ENCODE measurements around the gene MYO1D. TPM values are rescaled to one million over a fixed set of nuclear protein-coding genes. Genes with fewer than 3 reads are reported as not detected.
A peak's percentile ranks its signal among the peaks of the same experiment; 100 is the strongest.
"Not testable (repeated sequence)": the region's sequence is repeated elsewhere in the genome, so short reads cannot be mapped to it uniquely, and the experiment has no call there.

MYO1D gene
- total RNA-seq, 1 donor from 2014 or later, result 76.4 TPM

DNA sequence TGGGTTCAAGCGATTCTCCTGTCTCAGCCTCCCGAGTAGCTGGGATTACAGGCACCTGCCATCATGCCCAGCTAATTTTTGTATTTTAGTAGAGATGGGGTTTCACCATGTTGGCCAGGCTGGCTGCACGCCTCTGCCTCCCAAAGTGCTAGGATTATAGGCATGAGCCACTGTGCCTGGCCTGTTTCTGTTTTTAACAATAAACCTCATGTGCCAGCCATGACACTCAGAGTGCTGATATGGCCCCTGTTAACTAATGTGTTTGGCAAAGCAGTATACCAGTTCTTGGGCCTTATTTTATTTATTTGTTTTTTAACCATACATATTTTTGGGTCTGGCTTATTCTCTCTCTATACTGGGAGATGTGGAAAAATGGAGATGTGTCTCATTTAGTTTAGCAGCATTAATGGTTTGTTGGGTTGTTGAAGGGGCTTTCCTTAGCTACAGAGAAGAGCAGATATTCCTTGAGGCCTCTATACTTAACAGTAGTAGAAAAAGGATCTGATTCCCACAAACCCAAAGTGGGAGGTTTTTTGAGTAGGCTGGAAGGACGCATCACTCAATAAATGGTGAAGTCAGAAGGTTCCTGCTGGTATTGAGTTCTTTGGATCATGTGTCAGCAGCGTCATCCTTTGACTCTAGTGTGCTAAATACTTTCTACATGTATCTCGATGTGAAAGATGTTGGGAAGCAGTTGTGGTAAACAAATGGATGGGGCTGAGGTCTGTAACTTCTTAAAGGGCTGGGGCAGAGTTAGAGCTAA lies 406.3 kb downstream of the MYO1D start:
- DNase-seq (ENCODE audit: low read depth, low spot score), result no peak

DNA sequence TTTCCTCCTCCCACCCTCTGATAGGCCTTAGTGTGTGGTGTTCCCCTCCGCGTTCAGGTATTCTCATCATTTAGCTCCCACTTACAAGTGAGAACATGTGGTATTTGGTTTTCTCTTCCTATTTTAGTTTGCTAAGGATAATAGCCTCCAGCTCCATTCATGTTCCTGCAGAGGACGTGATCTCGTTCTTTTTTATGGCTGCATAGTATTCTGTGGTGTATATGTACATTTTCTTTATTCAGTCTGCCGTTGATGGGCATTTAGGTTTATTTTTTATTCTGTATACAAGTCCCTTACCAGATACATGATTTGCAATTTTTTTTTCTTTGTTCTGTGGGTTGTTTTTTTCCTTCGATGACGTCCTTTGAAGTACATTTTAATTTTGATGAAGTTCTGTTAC lies 409.0 kb downstream of the MYO1D start:
- no peak for DNase-seq (ENCODE audit: low read depth, low spot score)

GRCh38 chr17:32464374-32464773 lies 412.6 kb downstream of the MYO1D start:
- DNase-seq (ENCODE audit: low read depth, low spot score), result no peak

DNA sequence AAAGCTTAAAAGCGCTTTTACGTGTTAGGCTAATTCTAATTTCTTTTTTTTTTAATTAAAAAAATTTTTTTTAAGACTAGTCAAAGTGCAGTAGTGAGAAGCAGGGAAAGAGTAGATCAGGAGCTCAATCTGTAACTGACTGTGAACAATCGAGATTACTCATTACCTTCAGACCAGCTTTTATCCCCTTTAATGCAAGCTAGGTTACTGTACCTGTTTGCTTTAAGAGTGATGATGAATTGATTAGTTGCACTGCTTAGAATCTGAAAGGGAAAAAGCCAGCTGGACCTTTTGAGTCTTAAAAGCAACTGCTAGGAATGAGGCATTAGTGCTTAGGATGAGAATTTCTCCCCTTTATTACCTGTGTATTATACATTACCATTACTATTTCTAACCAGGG lies 413.6 kb downstream of the MYO1D start:
- no peak for DNase-seq (ENCODE audit: low read depth, low spot score)

GRCh38 chr17:32461853-32462617 lies 414.9 kb downstream of the MYO1D start:
- no peak for DNase-seq (ENCODE audit: low read depth, low spot score)

DNA sequence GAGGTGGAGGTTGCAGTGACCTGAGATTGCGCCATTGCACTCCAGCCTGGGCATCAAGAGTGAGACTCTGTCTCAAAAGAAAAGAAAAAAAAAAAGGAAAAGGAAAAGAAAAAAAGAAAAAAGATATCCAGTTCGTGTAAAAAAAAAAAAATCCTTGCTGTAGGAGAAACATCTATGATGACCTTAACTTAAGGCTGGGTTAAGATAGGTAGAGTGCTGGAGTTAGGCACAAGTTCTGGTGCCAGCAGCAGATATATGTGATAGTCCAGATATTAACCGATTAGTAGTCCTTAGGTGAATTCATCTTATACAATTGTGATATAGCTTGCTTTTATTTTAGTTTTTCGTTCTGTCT lies 415.4 kb downstream of the MYO1D start:
- DNase-seq (ENCODE audit: low read depth, low spot score), result no peak

DNA sequence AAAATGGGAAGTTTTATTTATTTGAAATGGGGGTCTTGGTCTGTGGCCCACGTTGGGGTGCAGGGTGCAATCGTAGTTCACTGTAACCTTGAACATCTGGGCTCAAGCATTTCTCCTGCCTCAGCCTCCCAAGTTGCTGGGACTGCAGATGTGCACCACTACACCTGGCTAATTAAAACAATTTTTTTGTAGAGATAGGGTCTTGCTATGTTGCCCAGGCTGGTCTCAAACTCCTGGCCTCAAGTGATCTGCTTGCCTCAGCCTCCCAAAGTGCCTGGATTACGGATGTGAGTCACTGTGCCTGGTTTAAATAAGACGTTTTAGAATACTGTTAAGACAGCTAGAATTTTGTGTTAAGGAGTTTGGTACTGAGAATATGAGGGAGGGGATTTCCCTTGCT lies 416.9 kb downstream of the MYO1D start:
- DNase-seq (ENCODE audit: low read depth, low spot score), result no peak

- no peak for DNase-seq (ENCODE audit: low read depth, low spot score)
Measured at GRCh38 chr17:32458371-32458770, 418.6 kb downstream of the MYO1D start.

GRCh38 chr17:32453370-32453769 lies 423.6 kb downstream of the MYO1D start:
- DNase-seq (ENCODE audit: low read depth, low spot score), result no peak

GRCh38 chr17:32452281-32452680 lies 424.6 kb downstream of the MYO1D start:
- no peak for DNase-seq (ENCODE audit: low read depth, low spot score)

- DNase-seq (ENCODE audit: low read depth, low spot score), result no peak
Measured at GRCh38 chr17:32451879-32452278, 425.0 kb downstream of the MYO1D start.

DNA sequence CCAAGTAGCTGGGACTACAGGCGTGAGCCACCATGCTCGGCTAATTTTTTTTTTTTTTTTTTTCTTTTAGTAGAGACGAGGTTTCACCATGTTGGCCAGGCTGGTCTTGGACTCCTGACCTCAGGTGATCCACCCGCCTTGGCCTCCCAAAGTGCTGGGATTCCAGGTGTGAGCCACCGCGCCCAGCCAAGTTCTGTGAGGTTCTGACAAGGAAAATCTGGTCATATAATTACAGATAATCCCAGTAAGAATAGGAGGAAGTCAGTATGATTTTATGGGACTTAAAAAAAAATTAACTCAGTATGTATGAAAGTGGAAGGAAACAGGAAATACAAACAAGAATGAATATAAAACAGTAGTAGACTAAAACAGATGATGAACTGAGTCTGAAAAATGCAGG lies 426.5 kb downstream of the MYO1D start:
- DNase-seq (ENCODE audit: low read depth, low spot score), result not testable (repeated sequence)

- DNase-seq (ENCODE audit: low read depth, low spot score), result no peak
Measured at GRCh38 chr17:32449963-32450362, 427.0 kb downstream of the MYO1D start.

DNA sequence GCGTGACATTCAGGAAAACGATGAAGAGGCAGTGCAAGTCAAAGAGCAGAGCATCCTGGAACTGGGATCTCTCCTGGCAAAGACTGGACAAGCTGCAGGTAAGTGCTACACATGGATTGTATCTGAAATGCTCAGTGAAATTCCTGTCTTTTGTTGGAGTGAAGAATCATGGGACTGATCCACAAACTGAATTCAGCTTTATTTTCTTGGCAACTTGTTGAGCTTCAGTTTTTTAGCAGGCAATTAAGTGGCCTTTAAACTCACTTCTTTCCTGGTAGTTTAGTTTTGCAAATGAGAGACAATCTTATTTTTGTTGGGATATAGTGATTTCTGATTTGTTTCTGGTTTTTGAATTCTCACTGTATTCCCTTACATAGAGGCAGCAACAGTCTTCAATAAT lies 430.0 kb downstream of the MYO1D start:
- no peak for DNase-seq (ENCODE audit: low read depth, low spot score)

DNA sequence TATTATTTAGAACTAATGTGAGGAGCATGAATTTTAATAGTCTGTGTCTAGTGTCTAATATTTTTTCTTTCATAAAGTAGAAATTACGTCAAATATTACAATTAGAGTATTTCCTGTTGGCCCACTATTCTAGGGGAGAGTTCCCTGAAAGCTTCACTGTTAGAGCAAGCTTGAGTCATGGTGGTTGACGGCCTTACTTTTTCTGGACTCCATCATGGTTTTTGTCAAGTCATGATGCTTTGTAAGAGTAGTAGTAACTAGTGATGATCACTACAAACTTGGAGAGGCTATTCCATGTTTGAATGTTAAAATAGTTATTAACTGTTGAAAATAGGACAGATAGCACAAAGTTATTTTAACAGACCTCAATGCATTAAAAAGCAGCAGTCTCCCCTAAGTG lies 431.0 kb downstream of the MYO1D start:
- no peak for DNase-seq (ENCODE audit: low read depth, low spot score)

GRCh38 chr17:32445497-32445896 lies 431.4 kb downstream of the MYO1D start:
- no peak for DNase-seq (ENCODE audit: low read depth, low spot score)

GRCh38 chr17:32445074-32445415 lies 431.9 kb downstream of the MYO1D start:
- DNase-seq (ENCODE audit: low read depth, low spot score), result peak; percentile 40

DNA sequence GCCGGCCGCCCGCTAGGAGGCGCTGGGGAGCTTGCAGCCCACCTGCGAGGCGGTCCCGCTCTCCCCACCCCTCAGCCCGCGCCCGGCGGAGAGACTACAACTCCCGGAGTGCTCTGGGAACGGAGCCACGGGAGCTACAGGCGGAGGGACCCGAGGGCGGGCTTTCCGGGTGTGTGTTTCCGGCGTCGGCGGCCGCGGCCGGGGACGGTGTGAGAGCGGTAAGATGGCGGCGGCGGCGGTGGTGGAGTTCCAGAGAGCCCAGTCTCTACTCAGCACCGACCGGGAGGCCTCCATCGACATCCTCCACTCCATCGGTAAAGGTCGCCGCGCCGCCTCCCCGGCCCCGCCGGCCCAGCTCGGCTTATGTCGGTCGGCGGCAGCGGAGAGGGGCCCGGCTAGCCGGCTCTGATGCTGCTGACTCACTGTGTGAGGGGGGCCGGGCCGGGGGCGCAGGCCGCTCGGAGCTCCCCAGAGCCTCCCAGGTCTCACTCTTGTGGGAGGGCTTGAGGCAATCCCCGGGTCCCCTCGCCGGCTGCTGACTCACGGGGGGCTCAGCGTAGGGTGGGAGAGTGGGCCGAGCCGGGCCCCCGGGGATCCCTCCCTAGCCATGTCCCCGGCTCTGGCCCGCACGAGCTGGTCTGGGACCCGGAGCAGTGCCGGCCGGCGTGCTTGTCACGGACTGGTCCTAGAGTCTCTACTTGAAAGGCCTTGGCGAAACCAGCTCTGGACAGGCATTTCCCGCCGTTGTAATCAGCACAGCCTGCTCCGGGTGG lies 432.4 kb downstream of the MYO1D start, which contains the start of gene PSMD11:
TSS of gene PSMD11 (plus strand) at position 210 of the 773 bp plus-strand sequence. CDS start at position 224, 14 bp downstream.
- DNase-seq (ENCODE audit: low read depth, low spot score), result peak; percentile 82

GRCh38 chr17:32443827-32444300 lies 433.1 kb downstream of the MYO1D start:
- no peak for DNase-seq (ENCODE audit: low read depth, low spot score)
